A549 treated with AZD9567 at 1 μM for 4 hours (cell line): ENCODE results near the gene ZNHIT6. TPM values are rescaled to one million over a fixed set of nuclear protein-coding genes. Genes with fewer than 3 reads are reported as not detected.

Experiments used
- total RNA-seq: library from RNA; stranded (reverse); fragments of 200-300 nt; extraction: Qiagen RNA extraction; gene quantifications from 5 replicates; pipeline ENCODE4 v1.2.3, GENCODE V29; 2022; ENCODE audit not compliant: insufficient read depth

Gene ZNHIT6, protein sequence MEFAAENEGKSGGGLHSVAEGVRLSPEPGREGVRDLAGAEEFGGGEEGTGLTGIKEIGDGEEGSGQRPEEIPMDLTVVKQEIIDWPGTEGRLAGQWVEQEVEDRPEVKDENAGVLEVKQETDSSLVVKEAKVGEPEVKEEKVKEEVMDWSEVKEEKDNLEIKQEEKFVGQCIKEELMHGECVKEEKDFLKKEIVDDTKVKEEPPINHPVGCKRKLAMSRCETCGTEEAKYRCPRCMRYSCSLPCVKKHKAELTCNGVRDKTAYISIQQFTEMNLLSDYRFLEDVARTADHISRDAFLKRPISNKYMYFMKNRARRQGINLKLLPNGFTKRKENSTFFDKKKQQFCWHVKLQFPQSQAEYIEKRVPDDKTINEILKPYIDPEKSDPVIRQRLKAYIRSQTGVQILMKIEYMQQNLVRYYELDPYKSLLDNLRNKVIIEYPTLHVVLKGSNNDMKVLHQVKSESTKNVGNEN
- 16.4 to 19.6 TPM (median 18.6 TPM) in 5 replicates for total RNA-seq

GRCh38 chr1:85707990-85708828 lies at the start of gene ZNHIT6:
TSS of gene ZNHIT6 (minus strand) at chr1:85708433. CDS start at chr1:85708284, 149 bp downstream.

Other genes with a start within 250 kb of the ZNHIT6 start
- gene DDAH1, start 243.3 kb downstream of the ZNHIT6 start, total RNA-seq: 6.8 to 11.1 TPM (median 7.8 TPM) in 5 replicates
- gene CCN1, start 127.7 kb downstream of the ZNHIT6 start, total RNA-seq: 67.6 to 94.1 TPM (median 87.4 TPM) in 5 replicates